Ascending aorta (tissue), 2 donors: ENCODE data around the gene COX10. TPM values are rescaled to one million over a fixed set of nuclear protein-coding genes. Genes with fewer than 3 reads are reported as not detected.
"Not testable (repeated sequence)": the region's sequence is repeated elsewhere in the genome, so short reads cannot be mapped to it uniquely, and the experiment has no call there.

Experiments
- DNase-seq, 2 donors: peaks; one replicate each; pipeline ENCODE4 v3.0.0-alpha.2; 2019; ENCODE audit warnings: low spot score in 2 of 2
- H3K27ac ChIP-seq, 2 donors: fragments of 200-600 bp; sonication (generic); one replicate each; pipeline ENCODE4 v1.5.1; 2016 to 2017; ENCODE audit warnings: mild to moderate bottlenecking in 1 of 2
- H3K27me3 ChIP-seq: fragments of 200-600 bp; sonication (generic); one replicate; pipeline ENCODE4 v1.5.1; 2017
- H3K36me3 ChIP-seq, 2 donors: fragments of 200-600 bp; sonication (generic); one replicate each; pipeline ENCODE4 v1.5.1; 2016
- H3K4me1 ChIP-seq, 2 donors: fragments of 200-600 bp; sonication (generic); one replicate each; pipeline ENCODE4 v1.5.1; 2016 to 2017; ENCODE audit warnings: mild to moderate bottlenecking in 1 of 2
- H3K4me3 ChIP-seq, 2 donors: fragments of 200-600 bp; sonication (generic); one replicate each; pipeline ENCODE4 v1.5.1; 2016 to 2017; ENCODE audit warnings: mild to moderate bottlenecking in 1 of 2
- H3K9me3 ChIP-seq, 2 donors: fragments of 200-600 bp; sonication (generic); one replicate each; pipeline ENCODE4 v1.5.1; 2016
- CTCF ChIP-seq, 3 experiments: fragments of 200-600 bp in 2 of 3; fragments of 450-650 bp in 1 of 3; sonication (generic) in 2 of 3; IDR thresholded peaks; one replicate each; pipeline ENCODE4 v1.5.1; 2016 to 2019; ENCODE audit warnings: antibody characterized with exemption in 3 of 3, mild to moderate bottlenecking in 1 of 3, moderate library complexity in 1 of 3
- intact Hi-C: fragments of 100-400 bp; cut with DNase I; formaldehyde crosslinking; loops from one replicate; pipeline ENCODE4 v1.15.1; 2023
- total RNA-seq: library from RNA; depleted of rRNA; stranded (reverse); fragments of >200 nt; gene quantifications from one replicate; pipeline ENCODE4 v1.1.0, GENCODE V29; 2016

COX10 gene
- total RNA-seq, 1 donor from 2014 or later, result 6.4 TPM

DNA sequence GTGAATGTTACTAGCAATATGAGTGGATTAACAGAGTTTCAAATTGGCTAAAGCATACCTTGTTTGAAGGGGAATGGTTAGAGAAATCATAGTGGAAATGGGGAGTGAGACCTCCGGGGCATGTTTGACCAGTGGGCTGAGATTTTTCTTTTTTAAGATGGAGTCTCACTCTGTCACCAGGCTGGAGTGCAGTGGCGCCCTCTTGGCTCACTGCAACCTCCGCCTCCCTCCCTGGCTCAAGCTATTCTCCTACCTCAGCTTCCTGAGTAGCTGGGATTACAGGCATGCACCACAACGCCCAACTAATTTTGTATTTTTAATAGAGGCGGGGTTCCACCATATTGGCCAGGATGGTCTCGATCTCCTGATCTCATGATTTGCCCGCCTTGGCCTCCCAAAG, 157.7 kb downstream of the COX10 start:
- TF ChIP-seq CTCF (IDR thresholded peaks at IDR 0.05), result no peak
- intact Hi-C loops, result no loop called here
- no peak for DNase-seq
- no peaks in the 10 kb centered on the region for H3K36me3 ChIP-seq
- H3K9me3 ChIP-seq, result no peaks in the 10 kb centered on the region
- no peaks in the 10 kb centered on the region for H3K27me3 ChIP-seq
- H3K4me1 ChIP-seq, result no peaks in the 10 kb centered on the region
- no peak overlapping the region for H3K4me3 ChIP-seq
- no peak overlapping the region for H3K27ac ChIP-seq

- H3K27ac ChIP-seq, result no peak overlapping the region
- H3K27me3 ChIP-seq, result no peaks in the 10 kb centered on the region
- H3K4me1 ChIP-seq, result no peaks in the 10 kb centered on the region
- DNase-seq, result no peak
- no peak overlapping the region for H3K4me3 ChIP-seq
- H3K9me3 ChIP-seq, result no peaks in the 10 kb centered on the region
- H3K36me3 ChIP-seq, result no peaks in the 10 kb centered on the region
- TF ChIP-seq CTCF (IDR thresholded peaks at IDR 0.05), result no peak
- intact Hi-C loops, result no loop called here
Measured at GRCh38 chr17:14228903-14229302, 159.6 kb downstream of the COX10 start.

GRCh38 chr17:14231187-14231586, 161.9 kb downstream of the COX10 start:
- H3K4me3 ChIP-seq, intact Hi-C loops, H3K4me1 ChIP-seq, H3K9me3 ChIP-seq, H3K36me3 ChIP-seq, DNase-seq, H3K27me3 ChIP-seq, H3K27ac ChIP-seq: not testable (repeated sequence)

DNA sequence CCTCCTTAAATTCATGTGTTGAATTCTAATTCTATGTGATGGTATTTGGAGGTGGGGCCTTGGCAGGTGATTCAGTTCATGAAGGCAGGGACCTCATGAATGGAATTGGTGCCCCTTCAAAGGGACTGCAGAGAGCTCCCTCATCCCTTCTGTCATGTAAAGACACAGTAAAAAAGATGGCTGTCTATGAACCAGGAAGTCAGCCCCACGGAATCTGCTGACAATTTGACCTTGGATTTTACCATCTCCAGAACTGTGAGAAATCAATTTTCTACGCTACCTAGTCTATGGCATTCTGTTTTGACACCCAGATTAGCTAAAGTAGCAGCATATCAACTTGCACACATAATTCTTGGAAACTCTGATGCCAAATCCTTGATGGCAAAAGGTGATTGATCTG, 165.7 kb downstream of the COX10 start:
- H3K4me3 ChIP-seq, H3K4me1 ChIP-seq, H3K9me3 ChIP-seq, H3K27ac ChIP-seq, H3K27me3 ChIP-seq, intact Hi-C loops, H3K36me3 ChIP-seq, DNase-seq: not testable (repeated sequence)

- H3K4me1 ChIP-seq, H3K9me3 ChIP-seq, intact Hi-C loops, H3K27ac ChIP-seq, H3K36me3 ChIP-seq, DNase-seq, H3K4me3 ChIP-seq, H3K27me3 ChIP-seq: not testable (repeated sequence)
Measured at GRCh38 chr17:14236032-14236431, 166.7 kb downstream of the COX10 start.

GRCh38 chr17:14236762-14237161, 167.5 kb downstream of the COX10 start, which contains the start of gene CDRT15:
Gene CDRT15 (minus strand): TSS chr17:14236862. CDS start chr17:14236833, 29 bp downstream.
- H3K27me3 ChIP-seq, DNase-seq, H3K36me3 ChIP-seq, intact Hi-C loops, H3K4me1 ChIP-seq, H3K27ac ChIP-seq, H3K4me3 ChIP-seq, H3K9me3 ChIP-seq: not testable (repeated sequence)

- H3K36me3 ChIP-seq, DNase-seq, H3K4me1 ChIP-seq, intact Hi-C loops, H3K27ac ChIP-seq, H3K9me3 ChIP-seq, H3K4me3 ChIP-seq, H3K27me3 ChIP-seq: not testable (repeated sequence)
Measured at GRCh38 chr17:14239271-14239670, 170.0 kb downstream of the COX10 start.

- Histone ChIP-seq H3K4me1 (no peaks in the 10 kb centered on the region), H3K9me3 (no peaks in the 10 kb centered on the region), H3K27ac (no peak overlapping the region), H3K4me3 (no peak overlapping the region), H3K36me3 (no peaks in the 10 kb centered on the region), H3K27me3 (no peaks in the 10 kb centered on the region)
- no peak for DNase-seq
- no peak for TF ChIP-seq CTCF (IDR thresholded peaks at IDR 0.05)
- intact Hi-C loops, result no loop called here
Measured at GRCh38 chr17:14245002-14245401, 175.7 kb downstream of the COX10 start.
